PC-3 (cell line): ENCODE measurements around the gene ANKDD1B. TPM values are rescaled to one million over a fixed set of nuclear protein-coding genes. Genes with fewer than 3 reads are reported as not detected.
A peak's percentile ranks its signal among the peaks of the same experiment; 100 is the strongest.
"Not testable (repeated sequence)": the region's sequence is repeated elsewhere in the genome, so short reads cannot be mapped to it uniquely, and the experiment has no call there.

Experiments
- ATAC-seq: fragments of 200-7000 bp; cut with Tn5 transposase; 2 replicates; pipeline ENCODE4 v1.9.1; 2020; ENCODE audit warnings: mild to moderate bottlenecking, moderate library complexity
- Bru-seq: library from RNA; stranded (reverse); fragments of 400-500 nt; gene quantifications from one replicate; lab custom pipeline; 2021; lab: Mats Ljungman, UMichigan
- BruChase-seq, 2 experiments: library from RNA; stranded (reverse); fragments of 400-500 nt; gene quantifications; one replicate each; lab custom pipeline; 2021; lab: Mats Ljungman, UMichigan
- BruUV-seq: library from RNA; stranded (reverse); fragments of 400-500 nt; replicated peaks from 2 replicates; lab custom pipeline; 2021; lab: Mats Ljungman, UMichigan
- CTCF ChIA-PET: fragments of 300-600 bp; sonication (Branson Sonifier 250); formaldehyde crosslinking; loops from one replicate; lab custom pipeline; 2022; ENCODE audit warnings: antibody characterized with exemption; lab: Charles Lee
- POLR2A ChIA-PET: fragments of 300-600 bp; sonication (Branson Sonifier 250); formaldehyde crosslinking; loops from one replicate; lab custom pipeline; 2022; ENCODE audit warnings: antibody characterized with exemption; ENCODE audit not compliant: unreplicated experiment; lab: Charles Lee
- DNase-seq: peaks from one replicate; pipeline ENCODE4 v3.0.0-alpha.2; 2015
- H2AFZ ChIP-seq: fragments of 300-600 bp; sonication (generic); 2 replicates; pipeline ENCODE4 v1.6.0; 2016; ENCODE audit warnings: antibody characterized with exemption, low read length
- H3F3A ChIP-seq: fragments of 300-600 bp; sonication (generic); one replicate; pipeline ENCODE4 v1.6.0; 2017; ENCODE audit warnings: antibody characterized with exemption, low read length, control low read depth, mild to moderate bottlenecking; ENCODE audit not compliant: unreplicated experiment
- H3K27ac ChIP-seq: fragments of 300-600 bp; sonication (generic); 2 replicates; pipeline ENCODE4 v1.5.1; 2016; ENCODE audit warnings: mild to moderate bottlenecking, low read length
- H3K27me3 ChIP-seq: fragments of 300-600 bp; sonication (generic); 2 replicates; pipeline ENCODE4 v1.6.1; 2016; ENCODE audit warnings: low read length, mixed read lengths
- H3K36me3 ChIP-seq: fragments of 300-600 bp; sonication (generic); 2 replicates; pipeline ENCODE4 v1.6.1; 2016; ENCODE audit warnings: low read depth, mixed run types, low read length, mixed read lengths
- H3K4me1 ChIP-seq: fragments of 300-600 bp; sonication (generic); 2 replicates; pipeline ENCODE4 v1.5.1; 2016; ENCODE audit warnings: low read length; ENCODE audit not compliant: insufficient read depth
- H3K4me2 ChIP-seq: fragments of 300-600 bp; sonication (generic); 2 replicates; pipeline ENCODE4 v1.6.0; 2016; ENCODE audit warnings: low read length
- H3K4me3 ChIP-seq: fragments of 300-600 bp; sonication (generic); 2 replicates; pipeline ENCODE4 v1.5.1; 2016; ENCODE audit warnings: mild to moderate bottlenecking, low read length, mixed read lengths
- H3K79me2 ChIP-seq: fragments of 300-600 bp; sonication (generic); 2 replicates; pipeline ENCODE4 v1.6.1; 2017; ENCODE audit warnings: low read length, mixed read lengths
- H3K9ac ChIP-seq: fragments of 300-600 bp; sonication (generic); 2 replicates; pipeline ENCODE4 v1.6.0; 2016; ENCODE audit warnings: mild to moderate bottlenecking, low read length
- H3K9me2 ChIP-seq: fragments of 300-600 bp; sonication (generic); replicated peaks from 2 replicates; pipeline ENCODE4 v1.6.1; 2016; ENCODE audit warnings: mixed run types, low read length, mixed read lengths
- H3K9me3 ChIP-seq: fragments of 300-600 bp; sonication (generic); 2 replicates; pipeline ENCODE4 v1.6.1; 2016; ENCODE audit warnings: low read length, mixed read lengths
- H4K20me1 ChIP-seq: fragments of 300-600 bp; sonication (generic); 2 replicates; pipeline ENCODE4 v1.6.1; 2016; ENCODE audit warnings: low read length, mixed read lengths
- CTCF ChIP-seq: fragments of 300-600 bp; sonication (generic); conservative IDR thresholded peaks from 2 replicates; pipeline ENCODE4 v1.5.1; 2017; ENCODE audit warnings: antibody characterized with exemption, low read depth, mild to moderate bottlenecking, low read length
- EZH2 ChIP-seq: fragments of 300-600 bp; sonication (generic); IDR thresholded peaks from one replicate; pipeline ENCODE4 v1.6.1; 2017; ENCODE audit warnings: antibody characterized with exemption, mild to moderate bottlenecking, low read length; ENCODE audit not compliant: unreplicated experiment
- EZH2phosphoT487 ChIP-seq: fragments of 300-600 bp; sonication (generic); IDR thresholded peaks from 2 replicates; pipeline ENCODE4 v1.6.1; 2018; ENCODE audit warnings: mild to moderate bottlenecking, antibody characterized with exemption, low read length, borderline replicate concordance
- intact Hi-C: fragments of 100-400 bp; cut with micrococcal nuclease; formaldehyde crosslinking; loops from 2 replicates; pipeline ENCODE4 v1.9.0; 2023
- long read RNA-seq: library from polyadenylated mRNA; unstranded; transcript quantifications from one replicate; pipeline ENCODE4 v2.0.0, GENCODE V29; 2021; ENCODE audit not compliant: unreplicated experiment
- total RNA-seq: library from RNA; depleted of rRNA; stranded (reverse); fragments of >200 nt; gene quantifications from 2 replicates; pipeline ENCODE4 v1.2.3, GENCODE V29; 2014; rRNA removed

The ANKDD1B gene
- total RNA-seq (0.04 TPM in 1 of 2 replicates, not detected in the other), Bru-seq, nascent RNA (percentile 31 among the genes with signal in this experiment), BruChase-seq, experiment 1, labeled RNA remaining after a 6-hour chase (percentile 50 among the genes with signal in this experiment), BruChase-seq, experiment 2, labeled RNA remaining after a 2-hour chase (percentile 50 among the genes with signal in this experiment)
- long read RNA-seq, partial matches to known transcripts = 0 of 1 reads
- long read RNA-seq, other reads (novel, unspliced or antisense) = 1 of 1 reads

DNA sequence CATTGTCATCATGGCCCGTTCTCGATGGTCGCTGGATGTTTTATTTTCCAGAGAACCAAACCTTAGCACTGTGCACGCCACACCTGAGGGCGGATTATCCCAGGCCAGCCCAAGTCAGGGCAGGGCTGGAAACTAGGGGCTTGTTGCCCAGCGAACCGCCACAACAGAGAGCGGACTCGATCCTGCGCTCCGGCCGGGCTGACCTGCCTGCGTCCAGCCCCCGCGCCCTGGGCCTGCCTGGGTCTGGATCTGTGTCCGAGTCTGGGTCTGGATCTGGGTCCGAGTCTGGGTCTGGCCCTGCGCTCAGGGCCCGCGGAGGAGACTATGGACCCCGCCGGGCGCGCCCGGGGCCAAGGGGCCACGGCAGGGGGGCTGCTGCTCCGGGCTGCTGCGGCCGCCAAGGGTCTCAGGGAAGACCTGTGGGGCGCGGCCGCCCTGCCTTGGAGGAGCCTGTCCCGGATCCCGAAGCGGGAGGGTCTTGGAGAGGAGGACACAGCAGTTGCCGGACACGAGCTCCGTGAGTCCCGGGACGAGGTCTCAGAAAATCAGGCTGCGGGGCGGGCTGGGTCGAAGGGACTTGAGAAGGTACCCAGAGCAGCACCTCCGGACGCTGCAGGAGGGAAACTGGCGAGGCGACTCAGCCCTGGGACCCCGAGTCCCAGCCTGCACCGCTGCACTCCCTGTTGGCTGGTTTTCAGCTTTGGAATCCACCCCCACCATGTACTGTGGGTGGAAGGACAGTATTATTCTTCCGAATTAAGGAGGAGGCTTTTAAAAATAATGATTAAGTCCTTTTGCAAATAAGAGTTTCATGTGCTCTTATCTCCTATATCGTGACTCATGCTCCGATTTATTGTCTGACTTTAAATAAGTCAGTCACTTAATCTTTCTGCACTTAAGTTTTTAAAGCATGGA lies at the start of gene ANKDD1B:
Gene ANKDD1B, plus strand, starts transcription at position 143 of the 915 bp plus-strand sequence. Its CDS starts 182 bp downstream, at position 325.
- H3K4me3 ChIP-seq = peak within 1 kb of the TSS; percentile 68
- BruUV-seq = no TSS peak
- H3K36me3 ChIP-seq = no peaks in the 10 kb centered on the region; the same call in 1 of the 2 replicates
- H3F3A ChIP-seq = no peaks in the 10 kb centered on the region
- H3K27ac ChIP-seq = peak within 1 kb of the TSS; percentile 90
- TF ChIP-seq EZH2 = no peak
- TF ChIP-seq CTCF = no peak
- TF ChIP-seq EZH2phosphoT487 = no peak
- H4K20me1 ChIP-seq = no peaks in the 10 kb centered on the region
- peak within 1 kb of the TSS; percentile 68 for H2AFZ ChIP-seq
- peak within 1 kb of the TSS; percentile 92 for H3K9ac ChIP-seq
- H3K9me3 ChIP-seq = no peaks in the 10 kb centered on the region
- ChIA-PET POLR2A (no interaction called here), CTCF (interaction anchor here (0.6 to 0.7 kb wide), 2 partner anchors 11 to 69 kb away, joined by 3 read pairs; no protein-coding TSS in a partner anchor)
- H3K9me2 ChIP-seq = no peaks in the 10 kb centered on the region
- no peaks in the 10 kb centered on the region; the same call in 1 of the 2 replicates for H3K79me2 ChIP-seq
- ATAC-seq (peak; percentile 90), DNase-seq (peak; percentile 83)
- H3K27me3 ChIP-seq = no peaks in the 10 kb centered on the region
- peak within 1 kb of the TSS; percentile 95 for H3K4me2 ChIP-seq
- H3K4me1 ChIP-seq = peaks cover 35% of the 10 kb centered on the region
- intact Hi-C loops = loop anchor here (1.0 kb wide), 1 partner anchor 11 kb away; no protein-coding TSS in a partner anchor

DNA sequence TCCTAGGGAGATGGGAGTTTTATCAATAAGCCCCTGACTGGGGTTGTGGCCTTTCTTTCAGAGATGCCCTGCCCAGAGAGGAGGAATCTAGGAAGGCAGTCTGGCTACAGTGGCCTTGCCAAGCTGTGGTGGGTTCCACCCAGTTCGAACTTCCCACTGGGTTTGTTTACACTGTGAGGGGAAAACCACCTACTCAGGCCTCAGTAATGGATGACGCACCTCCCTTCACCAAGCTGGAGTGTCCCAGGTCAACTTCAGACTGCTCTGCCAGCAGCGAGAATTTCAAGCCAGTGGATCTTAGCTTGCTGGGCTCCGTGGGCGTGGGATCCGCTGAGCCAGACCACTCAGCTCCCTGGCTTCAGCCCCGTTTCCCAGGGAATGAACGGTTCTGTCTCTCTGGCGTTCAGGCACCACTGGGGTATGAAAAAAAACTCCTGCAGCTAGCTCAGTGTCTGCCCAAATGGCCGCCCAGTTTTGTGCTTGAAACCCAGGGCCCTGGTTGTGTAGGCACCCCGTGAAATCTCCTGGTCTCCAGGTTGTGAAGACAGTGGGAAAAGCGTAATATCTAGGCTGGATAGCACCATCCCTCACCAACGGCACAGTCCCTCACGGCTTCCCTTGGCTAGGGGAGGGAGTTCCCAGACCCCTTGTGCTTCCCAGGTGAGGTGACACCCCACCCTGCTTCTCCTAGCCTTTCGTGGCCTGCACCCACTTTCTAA lies 45.1 kb upstream of the ANKDD1B start:
- Histone ChIP-seq H3K4me3 (peak overlapping the region; percentile 18; the same call in 1 of the 2 replicates), H3K4me2 (peak overlapping the region; percentile 82), H3K4me1 (peaks cover 37% of the 10 kb centered on the region), H3K9ac (peak overlapping the region; percentile 87), H3K79me2 (0 out of 2 replicates have a peak, but pooled peaks cover 10% of the 10 kb centered on the region), H3K27ac (peak overlapping the region; percentile 99), H2AFZ (0 out of 2 replicates have a peak overlapping the region, but pooled peaks have one; percentile 41)
- ATAC-seq (peak; percentile 89), DNase-seq (peak; percentile 84)
- CTCF ChIA-PET, BruUV-seq, H3K9me2 ChIP-seq, H3K9me3 ChIP-seq, H4K20me1 ChIP-seq, H3K27me3 ChIP-seq, H3K36me3 ChIP-seq, POLR2A ChIA-PET, H3F3A ChIP-seq: not testable (repeated sequence)
- intact Hi-C loops = loop anchor here (2.0 to 5.0 kb wide), 2 partner anchors 54 to 57 kb away; partner anchors contain the start of genes CERT1 and POLK
